Activated CD4-positive, alpha-beta memory T cell treated with anti-CD3 and anti-CD28 coated beads, Interleukin-2, amount 10 ng/mL, durations not matched to agents 7 days and 5 days (primary cell): Measurements from ENCODE around the gene MED23. TPM values are rescaled to one million over a fixed set of nuclear protein-coding genes. Genes with fewer than 3 reads are reported as not detected.

Experiments used
- CTCF ChIA-PET: fragments of 350-600 bp; sonication (Branson Sonifier 250); formaldehyde crosslinking; loops from one replicate; lab custom pipeline; 2021; ENCODE audit warnings: antibody characterized with exemption, inconsistent platforms; lab: Charles Lee
- POLR2A ChIA-PET: fragments of 350-600 bp; sonication (Branson Sonifier 250); formaldehyde crosslinking; loops from one replicate; lab custom pipeline; 2021; ENCODE audit warnings: antibody characterized with exemption; lab: Charles Lee
- DNase-seq: peaks from one replicate; pipeline ENCODE4 v3.0.0-alpha.2; 2020
- H3K27ac Mint-ChIP-seq: one replicate; pipeline ENCODE4 v1.8.0; 2021; ENCODE audit warnings: mild to moderate bottlenecking, mixed read lengths
- H3K27me3 Mint-ChIP-seq: one replicate; pipeline ENCODE4 v1.8.0; 2021; ENCODE audit warnings: mixed read lengths
- H3K36me3 Mint-ChIP-seq: one replicate; pipeline ENCODE4 v1.8.0; 2021; ENCODE audit warnings: low read depth, mixed read lengths
- H3K4me1 Mint-ChIP-seq: one replicate; pipeline ENCODE4 v1.8.0; 2021; ENCODE audit warnings: mixed read lengths
- H3K4me3 Mint-ChIP-seq: one replicate; pipeline ENCODE4 v1.8.0; 2021; ENCODE audit warnings: mild to moderate bottlenecking, mixed read lengths
- H3K9me3 Mint-ChIP-seq: one replicate; pipeline ENCODE4 v1.8.0; 2021; ENCODE audit warnings: mixed read lengths
- total RNA-seq, 2 experiments: library from RNA; stranded (reverse); gene quantifications; one replicate each; pipeline ENCODE4 v1.2.3, GENCODE V29; 2021

The MED23 gene
- total RNA-seq, 2 experiments from 2014 or later, result 32.1 to 33.1 TPM

GRCh38 chr6:131592935-131593334, 35.1 kb downstream of the MED23 start:
- Mint-ChIP-seq H3K4me3 (no peak overlapping the region), H3K27me3 (no peaks in the 10 kb centered on the region), H3K27ac (no peak overlapping the region), H3K9me3 (no peaks in the 10 kb centered on the region), H3K4me1 (peaks cover 3% of the 10 kb centered on the region), H3K36me3 (peaks cover 62% of the 10 kb centered on the region)
- ChIA-PET POLR2A (no interaction called here), CTCF (no interaction called here)
- DNase-seq, result no peak

GRCh38 chr6:131588643-131589042, 39.4 kb downstream of the MED23 start:
- H3K4me1 Mint-ChIP-seq, result peaks cover 3% of the 10 kb centered on the region
- H3K27ac Mint-ChIP-seq, result no peak overlapping the region
- peaks cover 43% of the 10 kb centered on the region for H3K36me3 Mint-ChIP-seq
- ChIA-PET CTCF (no interaction called here), POLR2A (no interaction called here)
- H3K9me3 Mint-ChIP-seq, result no peaks in the 10 kb centered on the region
- DNase-seq, result no peak
- H3K27me3 Mint-ChIP-seq, result no peaks in the 10 kb centered on the region
- no peak overlapping the region for H3K4me3 Mint-ChIP-seq

- no peak overlapping the region for H3K27ac Mint-ChIP-seq
- CTCF ChIA-PET, result no interaction called here
- H3K36me3 Mint-ChIP-seq, result peaks cover 40% of the 10 kb centered on the region
- H3K4me3 Mint-ChIP-seq, result no peak overlapping the region
- DNase-seq, result no peak
- peaks cover 3% of the 10 kb centered on the region for H3K4me1 Mint-ChIP-seq
- POLR2A ChIA-PET, result no interaction called here
- H3K27me3 Mint-ChIP-seq, result no peaks in the 10 kb centered on the region
- H3K9me3 Mint-ChIP-seq, result no peaks in the 10 kb centered on the region
Measured at GRCh38 chr6:131587909-131588308, 40.1 kb downstream of the MED23 start.

- Mint-ChIP-seq H3K36me3 (peaks cover 38% of the 10 kb centered on the region), H3K9me3 (no peaks in the 10 kb centered on the region), H3K27ac (no peak overlapping the region), H3K4me1 (peaks cover 3% of the 10 kb centered on the region), H3K4me3 (no peak overlapping the region), H3K27me3 (no peaks in the 10 kb centered on the region)
- POLR2A ChIA-PET, result no interaction called here
- DNase-seq, result no peak
- CTCF ChIA-PET, result no interaction called here
Measured at GRCh38 chr6:131586543-131586942, 41.5 kb downstream of the MED23 start.

- no peaks in the 10 kb centered on the region for H3K9me3 Mint-ChIP-seq
- H3K36me3 Mint-ChIP-seq, result peaks cover 16% of the 10 kb centered on the region
- H3K27ac Mint-ChIP-seq, result no peak overlapping the region
- H3K4me3 Mint-ChIP-seq, result no peak overlapping the region
- ChIA-PET POLR2A (no interaction called here), CTCF (no interaction called here)
- no peak for DNase-seq
- H3K4me1 Mint-ChIP-seq, result no peaks in the 10 kb centered on the region
- H3K27me3 Mint-ChIP-seq, result no peaks in the 10 kb centered on the region
Measured at GRCh38 chr6:131581523-131581922, 46.5 kb downstream of the MED23 start.

- DNase-seq, result no peak
- H3K36me3 Mint-ChIP-seq, result peaks cover 15% of the 10 kb centered on the region
Measured at GRCh38 chr6:131575834-131576478, 52.1 kb downstream of the MED23 start.

GRCh38 chr6:131574686-131575085, 53.4 kb downstream of the MED23 start:
- Mint-ChIP-seq H3K27ac (no peak overlapping the region), H3K4me3 (no peak overlapping the region), H3K9me3 (no peaks in the 10 kb centered on the region), H3K27me3 (no peaks in the 10 kb centered on the region), H3K4me1 (no peaks in the 10 kb centered on the region), H3K36me3 (peaks cover 13% of the 10 kb centered on the region)
- CTCF ChIA-PET, result interaction anchor here (1.1 kb wide), 1 partner anchor 22 kb away, joined by 5 read pairs; no protein-coding TSS in a partner anchor
- POLR2A ChIA-PET, result no interaction called here
- DNase-seq, result no peak

More at GRCh38 chr6:131575834-131576478, 52.1 kb downstream of the MED23 start:
- Mint-ChIP-seq H3K4me3 (no peak overlapping the region), H3K4me1 (no peaks in the 10 kb centered on the region), H3K27ac (no peak overlapping the region), H3K27me3 (no peaks in the 10 kb centered on the region), H3K9me3 (no peaks in the 10 kb centered on the region)
- POLR2A ChIA-PET, result no interaction called here
- CTCF ChIA-PET, result interaction anchor here (0.9 kb wide), 1 partner anchor 52 kb away, joined by 6 read pairs; the partner anchor contains the start of gene MED23

GRCh38 chr6:131574133-131574532, 53.9 kb downstream of the MED23 start:
- Mint-ChIP-seq H3K27ac (no peak overlapping the region), H3K4me3 (no peak overlapping the region), H3K27me3 (no peaks in the 10 kb centered on the region), H3K9me3 (no peaks in the 10 kb centered on the region), H3K36me3 (peaks cover 13% of the 10 kb centered on the region), H3K4me1 (no peaks in the 10 kb centered on the region)
- DNase-seq, result no peak
- POLR2A ChIA-PET, result no interaction called here
- CTCF ChIA-PET, result no interaction called here

- Mint-ChIP-seq H3K27me3 (no peaks in the 10 kb centered on the region), H3K4me3 (no peak within 1 kb of the TSS), H3K9me3 (no peaks in the 10 kb centered on the region), H3K27ac (no peak within 1 kb of the TSS), H3K36me3 (peaks cover 12% of the 10 kb centered on the region), H3K4me1 (no peaks in the 10 kb centered on the region)
- DNase-seq, result no peak
- POLR2A ChIA-PET, result no interaction called here
- CTCF ChIA-PET, result no interaction called here
Measured at GRCh38 chr6:131572686-131573415, 55.2 kb downstream of the MED23 start, which contains the start of gene ARG1. Gene ARG1, plus strand, starts transcription at chr6:131573226. Its CDS starts 57 bp downstream, at chr6:131573283.

- Mint-ChIP-seq H3K4me1 (no peaks in the 10 kb centered on the region), H3K4me3 (no peak overlapping the region), H3K27ac (no peak overlapping the region), H3K9me3 (no peaks in the 10 kb centered on the region), H3K27me3 (peaks cover 4% of the 10 kb centered on the region), H3K36me3 (peaks cover 8% of the 10 kb centered on the region)
- ChIA-PET POLR2A (no interaction called here), CTCF (interaction anchor here (0.6 to 0.7 kb wide), 2 partner anchors 60 to 1512 kb away, joined by 4 to 8 read pairs; no protein-coding TSS in a partner anchor)
- no peak for DNase-seq
Measured at GRCh38 chr6:131568726-131569125, 59.3 kb downstream of the MED23 start.

GRCh38 chr6:131565056-131565455, 63.0 kb downstream of the MED23 start:
- Mint-ChIP-seq H3K4me3 (no peak overlapping the region), H3K9me3 (no peaks in the 10 kb centered on the region), H3K27ac (no peak overlapping the region), H3K4me1 (no peaks in the 10 kb centered on the region), H3K36me3 (no peaks in the 10 kb centered on the region), H3K27me3 (peaks cover 4% of the 10 kb centered on the region)
- DNase-seq, result no peak
- ChIA-PET POLR2A (no interaction called here), CTCF (no interaction called here)

GRCh38 chr6:131561925-131562707, 65.9 kb downstream of the MED23 start:
- Mint-ChIP-seq H3K4me3 (no peak overlapping the region), H3K9me3 (no peaks in the 10 kb centered on the region), H3K36me3 (no peaks in the 10 kb centered on the region), H3K27me3 (peaks cover 4% of the 10 kb centered on the region), H3K27ac (no peak overlapping the region), H3K4me1 (no peaks in the 10 kb centered on the region)
- ChIA-PET POLR2A (no interaction called here), CTCF (no interaction called here)
- DNase-seq, result no peak

GRCh38 chr6:131558922-131559321, 69.1 kb downstream of the MED23 start:
- Mint-ChIP-seq H3K36me3 (no peaks in the 10 kb centered on the region), H3K4me3 (no peak overlapping the region), H3K27me3 (no peaks in the 10 kb centered on the region), H3K4me1 (no peaks in the 10 kb centered on the region), H3K27ac (no peak overlapping the region), H3K9me3 (no peaks in the 10 kb centered on the region)
- CTCF ChIA-PET, result no interaction called here
- no peak for DNase-seq
- POLR2A ChIA-PET, result no interaction called here
